GM19468 (cell line): ENCODE results near the gene ST3GAL5.
A peak's percentile ranks its signal among the peaks of the same experiment; 100 is the strongest.

ENCODE experiments used
- ATAC-seq: cut with Tn5 transposase; IDR thresholded peaks from one replicate; pipeline ENCODE4 v1.9.1; 2021; ENCODE audit warnings: mild to moderate bottlenecking, moderate library complexity, moderate number of reproducible peaks; ENCODE audit not compliant: unreplicated experiment; ENCODE audit errors: extremely low read depth

Gene ST3GAL5

GRCh38 chr2:85871494-85872164, 17.2 kb downstream of the ST3GAL5 start:
- ATAC-seq = no peak

- no peak for ATAC-seq
Observed at GRCh38 chr2:85868822-85869221, 20.0 kb downstream of the ST3GAL5 start.

GRCh38 chr2:85867556-85868292, 21.1 kb downstream of the ST3GAL5 start:
- ATAC-seq = no peak

- no peak for ATAC-seq
Observed at GRCh38 chr2:85867121-85867520, 21.7 kb downstream of the ST3GAL5 start.

- no peak for ATAC-seq
Observed at GRCh38 chr2:85866165-85866659, 22.6 kb downstream of the ST3GAL5 start.

GRCh38 chr2:85865539-85866164, 23.1 kb downstream of the ST3GAL5 start:
- peak; percentile 45 for ATAC-seq

GRCh38 chr2:85864654-85865053, 24.1 kb downstream of the ST3GAL5 start:
- ATAC-seq = no peak

GRCh38 chr2:85862426-85862825, 26.4 kb downstream of the ST3GAL5 start:
- no peak for ATAC-seq

GRCh38 chr2:85861650-85862049, 27.1 kb downstream of the ST3GAL5 start:
- no peak for ATAC-seq

GRCh38 chr2:85861180-85861579, 27.6 kb downstream of the ST3GAL5 start:
- ATAC-seq = no peak

- no peak for ATAC-seq
Observed at GRCh38 chr2:85858841-85859240, 29.9 kb downstream of the ST3GAL5 start.

GRCh38 chr2:85854897-85855296, 33.9 kb downstream of the ST3GAL5 start:
- no peak for ATAC-seq

GRCh38 chr2:85854166-85854509, 34.7 kb downstream of the ST3GAL5 start:
- ATAC-seq = no peak

GRCh38 chr2:85853499-85854165, 35.2 kb downstream of the ST3GAL5 start:
- peak; percentile 5 for ATAC-seq

- ATAC-seq = peak; percentile 73
Observed at GRCh38 chr2:85852937-85853498, 35.8 kb downstream of the ST3GAL5 start.

- no peak for ATAC-seq
Observed at GRCh38 chr2:85852152-85852840, 36.5 kb downstream of the ST3GAL5 start.

GRCh38 chr2:85851253-85852151, 37.3 kb downstream of the ST3GAL5 start:
- ATAC-seq = no peak

GRCh38 chr2:85850451-85850850, 38.3 kb downstream of the ST3GAL5 start:
- ATAC-seq = no peak

- ATAC-seq = no peak
Observed at GRCh38 chr2:85847051-85847588, 41.7 kb downstream of the ST3GAL5 start.
